GM19468 (cell line): Measurements from ENCODE around the gene SPG7.

Experiments used
- ATAC-seq: cut with Tn5 transposase; IDR thresholded peaks from one replicate; pipeline ENCODE4 v1.9.1; 2021; ENCODE audit warnings: mild to moderate bottlenecking, moderate library complexity, moderate number of reproducible peaks; ENCODE audit not compliant: unreplicated experiment; ENCODE audit errors: extremely low read depth

The SPG7 gene

GRCh38 chr16:89589241-89589926, 81.2 kb downstream of the SPG7 start:
- ATAC-seq = no peak

GRCh38 chr16:89593841-89594240, 85.6 kb downstream of the SPG7 start:
- ATAC-seq = no peak

- ATAC-seq = no peak
These were observed 87.3 kb downstream of the SPG7 start for GRCh38 chr16:89595330-89596060.

- ATAC-seq = no peak
These were observed 88.0 kb downstream of the SPG7 start for GRCh38 chr16:89596061-89596689.

- no peak for ATAC-seq
These were observed 88.9 kb downstream of the SPG7 start for GRCh38 chr16:89596957-89597649.

GRCh38 chr16:89598199-89598598, 90.0 kb downstream of the SPG7 start:
- ATAC-seq = no peak

- ATAC-seq = no peak
These were observed 91.3 kb downstream of the SPG7 start for GRCh38 chr16:89599451-89599858.

- no peak for ATAC-seq
These were observed 91.7 kb downstream of the SPG7 start for GRCh38 chr16:89599902-89600301.

GRCh38 chr16:89600427-89600826, 92.2 kb downstream of the SPG7 start:
- ATAC-seq = no peak

- no peak for ATAC-seq
These were observed 92.8 kb downstream of the SPG7 start for GRCh38 chr16:89600956-89601355.

GRCh38 chr16:89601906-89602272, 93.7 kb downstream of the SPG7 start:
- no peak for ATAC-seq

GRCh38 chr16:89602273-89602951, 94.2 kb downstream of the SPG7 start:
- no peak for ATAC-seq

GRCh38 chr16:89602952-89603590, 94.9 kb downstream of the SPG7 start:
- no peak for ATAC-seq

GRCh38 chr16:89604764-89605163, 96.6 kb downstream of the SPG7 start:
- no peak for ATAC-seq

GRCh38 chr16:89605186-89605970, 97.2 kb downstream of the SPG7 start:
- no peak for ATAC-seq

GRCh38 chr16:89606006-89606405, 97.8 kb downstream of the SPG7 start:
- no peak for ATAC-seq
